NCI-H1694 treated with DMSO at 0.1 percent for 48 hours (cell line): ENCODE results near the gene BID.

Experiments
- DNase-seq: peaks from one replicate; lab custom pipeline; 2025; lab: John Stamatoyannopoulos, UW

The BID gene

GRCh38 chr22:17783773-17784480, 9.7 kb upstream of the BID start:
- no peak for DNase-seq

DNA sequence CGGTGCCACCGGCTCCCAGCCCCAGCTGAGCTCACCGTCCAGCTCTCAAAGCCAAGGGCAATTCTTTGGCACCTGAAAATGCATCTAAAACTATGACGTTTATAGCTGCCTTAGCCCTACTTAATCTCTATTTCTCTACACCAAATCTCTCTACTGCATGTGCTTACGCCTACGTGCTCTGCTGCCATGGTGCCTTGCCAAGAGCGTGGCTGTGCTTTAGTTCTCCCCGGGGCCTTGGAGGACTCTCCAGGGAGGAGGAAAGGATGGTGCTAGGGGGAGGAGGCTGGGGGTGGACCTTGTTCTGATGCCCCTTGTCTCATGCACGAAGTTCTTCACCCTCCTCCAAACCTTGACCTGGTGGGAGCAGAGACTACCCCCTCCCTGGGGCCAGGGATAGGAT, 9.0 kb upstream of the BID start:
- DNase-seq, result no peak

DNA sequence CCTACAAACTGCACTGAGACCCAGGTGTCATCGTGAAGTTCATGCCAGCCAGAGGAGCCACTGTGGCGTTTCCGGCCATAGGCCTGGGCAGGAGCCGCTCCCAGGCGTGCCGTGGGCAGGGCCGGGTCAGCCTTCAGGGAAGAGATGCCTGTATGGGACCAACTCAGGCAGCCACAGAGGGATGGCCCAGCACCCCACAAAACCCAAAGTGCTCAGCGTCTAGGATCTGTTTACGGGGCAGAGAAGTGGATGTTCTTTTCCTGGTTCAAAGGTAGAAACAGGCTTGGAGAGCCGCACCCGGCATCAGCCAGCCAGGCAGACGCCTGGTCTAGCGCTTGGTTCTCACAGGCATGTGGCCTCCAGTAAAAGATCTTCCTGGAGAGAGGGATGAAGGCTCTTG, 8.4 kb upstream of the BID start:
- no peak for DNase-seq

GRCh38 chr22:17782158-17782557, 7.9 kb upstream of the BID start:
- DNase-seq, result no peak

GRCh38 chr22:17781319-17782031, 7.2 kb upstream of the BID start:
- no peak for DNase-seq

GRCh38 chr22:17780741-17781318, 6.6 kb upstream of the BID start:
- DNase-seq, result no peak

- DNase-seq, result no peak
Measured at GRCh38 chr22:17780116-17780740, 6.0 kb upstream of the BID start.

DNA sequence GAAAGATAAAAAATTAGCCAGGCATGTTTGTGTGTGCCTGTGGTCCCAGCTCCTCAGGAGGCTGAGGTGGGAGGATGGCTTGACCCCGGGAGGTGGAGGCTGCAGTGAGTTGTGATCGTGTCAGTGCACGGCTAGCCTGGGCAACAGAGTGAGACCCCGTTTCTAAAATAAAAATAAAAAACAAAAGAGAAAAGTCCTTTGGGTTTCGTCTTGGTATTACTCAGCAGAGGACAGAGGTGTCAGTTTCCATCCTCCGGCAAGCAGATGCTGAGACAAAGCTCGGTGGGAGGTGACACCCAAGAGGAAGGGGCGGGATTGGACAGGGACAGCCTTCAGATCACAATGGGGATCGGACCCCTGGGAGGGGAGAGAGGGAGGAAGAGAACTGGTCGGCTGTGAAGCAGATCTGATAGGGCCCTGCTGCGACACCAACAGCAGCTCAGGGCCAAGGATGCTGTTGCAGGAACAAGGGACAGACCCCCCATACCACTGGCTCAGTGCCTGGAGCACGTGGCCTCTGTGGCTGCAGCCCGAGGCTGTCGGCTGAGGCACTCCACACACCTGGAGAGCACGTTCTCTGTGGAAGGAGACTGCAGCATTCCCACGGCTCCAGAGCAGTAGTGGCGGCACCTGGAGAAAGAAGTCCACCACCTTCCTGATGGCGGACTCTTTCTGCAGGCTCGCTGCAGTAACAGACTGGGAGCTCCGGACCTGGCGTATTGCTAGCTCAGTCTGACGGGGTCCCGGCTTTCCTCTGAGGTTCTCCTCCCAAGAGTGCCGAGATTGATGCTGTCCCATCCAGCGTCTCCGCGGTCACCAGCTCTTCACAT, 5.2 kb upstream of the BID start:
- DNase-seq, result no peak

DNA sequence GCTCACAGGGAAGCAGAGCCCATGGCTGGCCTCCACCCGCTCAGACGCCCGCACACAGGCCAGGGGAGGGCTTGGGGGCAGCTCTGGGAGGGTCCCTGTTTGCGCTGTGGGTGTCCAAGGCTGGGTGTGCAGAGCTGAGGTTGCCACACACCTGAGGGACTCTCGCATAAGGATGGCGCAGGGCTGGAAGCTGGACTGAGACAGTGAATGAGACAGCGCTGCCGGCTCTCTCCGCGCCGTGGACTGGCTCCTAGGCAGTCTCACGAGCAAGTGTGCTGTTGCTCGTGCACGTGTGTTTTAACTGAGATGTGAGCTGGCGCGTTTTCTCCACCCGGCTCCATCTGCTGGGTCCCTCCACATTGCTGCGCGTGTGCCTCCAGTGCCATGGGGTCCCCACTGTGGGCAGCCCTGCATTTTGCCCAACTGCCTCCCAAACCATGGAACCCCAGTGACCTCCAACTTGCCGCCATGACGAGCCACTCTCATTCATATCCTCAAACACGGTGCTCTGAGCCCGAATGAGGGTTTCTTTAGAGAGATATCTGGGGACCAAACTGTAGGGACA, 4.2 kb upstream of the BID start:
- no peak for DNase-seq

GRCh38 chr22:17777717-17778044, 3.4 kb upstream of the BID start:
- DNase-seq, result no peak

DNA sequence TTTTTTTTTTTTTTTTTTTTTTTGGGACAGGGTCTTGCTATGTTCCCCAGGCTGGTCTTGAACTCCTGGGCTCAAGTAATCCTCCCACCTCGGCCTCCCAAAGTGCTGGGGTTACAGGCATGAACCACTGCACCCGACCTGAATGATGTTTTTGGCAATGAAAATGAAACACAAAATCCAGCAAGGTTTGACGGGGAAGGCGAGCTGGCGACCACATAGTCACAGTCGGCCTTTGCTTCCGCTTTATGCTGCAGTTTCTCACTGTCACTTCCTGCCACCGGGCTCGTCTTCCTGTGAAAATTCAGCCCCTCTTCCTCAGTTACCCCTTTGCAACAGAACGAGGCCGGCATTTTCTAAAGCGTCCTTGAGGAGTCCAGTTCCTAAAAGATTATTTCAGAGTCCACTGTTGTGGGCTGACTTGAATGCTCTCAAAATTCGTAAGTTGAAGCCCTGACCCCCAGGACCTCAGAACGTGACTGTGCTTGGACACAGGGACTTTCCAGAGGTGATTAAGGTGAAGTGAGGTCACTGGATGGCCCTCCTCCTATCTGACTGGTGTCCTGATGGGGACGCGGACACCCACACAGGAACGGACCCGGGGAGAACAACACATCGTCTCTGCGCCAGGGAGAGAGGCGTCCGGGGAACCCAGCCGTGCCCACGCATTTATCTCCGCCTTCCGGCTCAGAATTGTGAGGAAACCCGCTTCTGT, 2.9 kb upstream of the BID start:
- no peak for DNase-seq

DNA sequence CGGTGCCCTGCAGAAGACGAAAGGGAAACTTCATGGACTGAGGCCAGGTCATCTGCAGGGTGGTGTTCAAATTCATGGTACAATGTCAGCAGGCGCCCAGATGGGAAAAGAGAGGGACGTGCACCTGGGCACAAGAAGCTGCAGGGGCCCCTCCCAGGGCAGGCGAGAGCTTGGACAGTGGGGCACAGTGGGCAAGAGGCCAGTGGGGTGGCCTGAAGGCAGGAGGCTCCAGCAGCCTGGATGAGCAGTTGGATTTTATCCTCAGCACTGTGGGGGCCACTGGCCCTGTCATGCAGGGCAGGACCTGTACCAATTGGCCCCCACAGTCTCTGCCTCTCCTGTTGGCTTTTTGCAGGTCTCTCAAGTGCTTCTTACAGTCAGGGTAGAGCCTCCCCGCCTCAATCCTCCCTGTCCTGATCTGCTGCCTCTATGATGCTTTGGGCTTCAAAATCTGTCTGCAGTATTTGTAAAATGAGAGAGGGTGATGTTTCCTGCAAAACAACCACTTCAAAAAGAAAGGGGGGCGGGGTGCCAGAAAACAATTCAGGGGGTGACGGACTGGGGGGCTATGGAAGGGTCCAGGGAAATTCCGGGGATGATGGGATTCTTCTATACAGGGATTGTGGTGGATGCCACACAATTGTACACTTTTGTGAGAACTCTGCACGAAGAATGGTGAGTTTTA, 1.7 kb upstream of the BID start:
- DNase-seq, result no peak

DNA sequence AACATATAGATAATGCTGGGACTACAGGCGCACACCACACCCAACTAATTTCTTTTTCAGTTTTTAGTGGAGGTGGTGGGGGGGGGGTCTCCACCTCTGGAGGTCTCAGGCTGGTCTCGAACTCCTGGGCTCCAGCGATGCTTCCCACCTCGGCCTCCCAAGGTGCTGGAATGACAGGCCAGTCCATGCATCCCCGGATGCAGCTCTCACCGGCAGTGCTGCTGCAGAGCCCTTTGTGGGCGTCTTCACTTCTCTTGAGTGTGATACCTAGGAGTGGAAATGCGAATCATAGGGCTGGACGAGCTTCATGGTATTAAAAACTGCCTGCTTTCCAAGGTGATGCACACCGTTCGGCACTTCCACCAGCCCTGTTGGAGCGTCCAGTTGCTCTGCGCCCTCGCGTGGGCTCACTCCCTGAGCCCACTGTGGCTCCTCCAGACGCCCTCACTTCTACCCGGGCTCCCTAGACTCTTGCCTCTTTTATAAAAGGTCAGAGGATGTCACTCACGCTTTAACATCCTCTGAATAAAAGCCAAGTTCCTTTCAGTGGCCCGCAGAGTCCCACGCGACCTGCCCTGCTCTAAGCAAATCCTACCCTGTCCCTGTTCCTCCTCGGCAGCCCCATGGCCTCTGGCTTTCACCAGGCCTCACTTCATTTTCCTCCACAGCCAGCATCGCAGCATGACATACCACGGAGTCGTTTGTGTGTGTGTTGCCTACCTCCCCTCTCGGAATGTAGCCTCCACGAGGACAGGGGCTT, 837 bp upstream of the BID start:
- DNase-seq, result no peak

DNA sequence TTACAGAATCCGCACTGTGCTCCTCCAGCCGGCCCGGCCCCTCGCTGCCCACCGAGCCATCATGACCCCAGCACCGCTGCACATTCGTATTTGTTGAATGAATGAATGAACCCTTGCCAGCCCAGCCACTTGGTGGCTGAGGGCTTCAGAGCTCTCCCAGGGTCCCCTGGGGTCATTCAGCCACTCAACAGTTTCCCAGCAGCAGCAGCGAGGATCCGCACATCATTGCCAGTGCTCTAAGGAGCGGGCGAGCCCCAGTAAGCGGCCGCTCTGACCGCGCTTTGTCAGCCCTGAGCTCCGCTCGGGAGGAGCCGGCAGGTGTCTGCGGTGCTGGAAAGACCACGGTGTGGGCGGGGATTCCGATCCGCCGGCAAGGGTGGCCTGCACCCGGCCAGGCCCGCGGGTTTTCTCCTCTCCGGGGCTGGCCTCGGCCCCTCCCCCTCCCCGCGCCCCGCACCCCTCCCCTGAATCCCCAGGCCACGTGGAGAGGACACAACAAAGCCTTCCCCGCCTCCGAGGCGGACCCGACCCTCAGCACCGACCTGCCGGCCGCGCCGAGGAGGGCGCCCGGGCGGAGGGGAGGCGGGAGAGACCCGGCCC, 563 bp downstream of the BID start:
- no peak for DNase-seq

DNA sequence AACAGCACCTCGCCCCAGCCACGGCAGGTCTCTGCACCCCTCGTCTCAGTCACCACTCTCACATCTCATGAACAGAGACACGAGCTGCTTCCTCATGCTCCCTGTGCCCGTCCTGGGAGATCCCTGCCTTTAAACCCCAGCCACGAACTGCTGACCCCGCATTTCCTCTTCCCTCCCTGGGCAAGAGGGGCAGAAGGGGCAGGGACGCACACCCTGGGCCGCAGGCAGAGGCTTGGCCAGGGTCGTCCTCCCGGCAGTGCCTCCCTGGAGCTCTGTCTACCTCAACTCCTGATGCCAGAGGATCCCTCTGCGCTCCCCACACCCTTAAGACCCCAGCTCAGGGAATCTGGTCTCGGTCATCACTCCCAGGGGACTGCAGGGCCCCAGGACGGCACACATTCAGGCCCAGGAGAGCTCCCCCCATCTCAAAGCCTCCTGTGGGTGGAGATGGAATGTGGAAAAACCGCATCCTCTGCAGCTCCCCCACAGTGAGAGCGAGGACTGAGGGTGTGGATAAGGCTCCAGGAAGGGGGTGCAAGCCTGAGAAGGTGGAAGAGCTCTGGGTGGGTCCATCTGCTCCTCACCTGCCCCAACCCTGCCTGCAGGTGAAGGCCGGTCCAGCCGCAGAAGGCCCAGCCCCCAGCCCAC, 1.2 kb downstream of the BID start:
- DNase-seq, result no peak

- no peak for DNase-seq
Measured at GRCh38 chr22:17772249-17772957, 1.9 kb downstream of the BID start.

DNA sequence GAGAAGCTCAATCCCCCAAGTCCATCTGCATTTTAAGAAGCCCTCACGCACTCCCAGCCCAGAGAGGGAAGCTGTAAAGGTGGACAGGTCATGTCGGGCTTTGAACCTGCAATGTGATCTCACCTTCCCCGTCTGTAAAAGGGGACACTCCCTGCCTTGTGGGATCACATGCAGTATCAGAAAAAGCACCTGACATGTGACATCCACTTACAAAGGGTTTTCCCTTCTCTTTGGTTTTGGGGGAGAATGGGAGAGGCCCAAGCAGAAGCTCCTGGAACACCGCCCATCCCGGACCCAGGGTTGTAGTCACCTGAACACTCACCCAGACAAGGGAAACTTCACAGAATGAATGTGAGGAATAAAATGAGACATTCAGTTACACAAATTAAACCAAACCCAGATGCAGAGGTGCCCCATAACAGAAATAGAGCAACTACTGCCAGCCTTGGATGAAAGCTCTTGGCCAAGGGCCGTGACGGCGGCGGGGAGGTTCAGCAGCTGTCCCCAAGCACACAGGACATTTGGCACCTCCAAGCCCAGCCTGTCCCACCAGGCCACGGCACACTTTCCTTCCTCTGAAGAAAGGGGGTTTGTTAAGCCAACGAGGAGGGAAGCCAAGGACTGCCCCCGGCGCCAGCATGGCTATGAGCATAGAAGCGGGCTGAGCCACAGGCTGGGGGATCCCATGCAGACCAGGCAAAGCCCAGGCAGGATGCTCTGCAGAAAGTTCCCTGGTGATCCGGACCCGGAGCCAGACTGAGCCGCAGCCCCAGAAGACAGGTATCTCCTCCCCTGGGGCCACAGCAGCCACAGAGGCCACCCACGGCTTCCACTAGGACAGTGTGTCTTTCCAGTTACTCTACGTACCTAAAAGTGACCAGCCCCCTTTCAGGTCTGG, 3.8 kb downstream of the BID start:
- no peak for DNase-seq
